H1 (cell line): ENCODE results near the gene TSFM. TPM values are rescaled to one million over a fixed set of nuclear protein-coding genes. Genes with fewer than 3 reads are reported as not detected.
A peak's percentile ranks its signal among the peaks of the same experiment; 100 is the strongest.

ENCODE experiments used
- CTCF ChIA-PET: fragments of 300-600 bp; sonication (Branson Sonifier 250); formaldehyde crosslinking; loops from one replicate; lab custom pipeline; 2021; ENCODE audit not compliant: partially characterized antibody; lab: Charles Lee
- POLR2A ChIA-PET: fragments of 300-600 bp; sonication (Branson Sonifier 250); formaldehyde crosslinking; loops from one replicate; lab custom pipeline; 2021; ENCODE audit warnings: inconsistent platforms; ENCODE audit not compliant: partially characterized antibody; lab: Charles Lee
- DNase-seq, 2 experiments: peaks; one replicate each; pipeline versions ENCODE4 v3.0.0 to v3.0.0-alpha.2; 2010 to 2022; ENCODE audit warnings: low spot score in 2 of 2, low read depth in 1 of 2, mixed read lengths in 1 of 2
- FAIRE-seq: peaks from 2 replicates; lab custom pipeline; 2011; peaks lifted over from hg19 to GRCh38; lab: Jason Lieb, UNC
- H2AFZ ChIP-seq: 2 replicates; pipeline ENCODE4 v1.8.1; 2012; ENCODE audit warnings: low read length, inconsistent platforms
- H2AK5ac ChIP-seq: 2 replicates; pipeline ENCODE4 v1.6.1; 2013; ENCODE audit warnings: low read depth, low read length
- H2BK120ac ChIP-seq: replicated peaks from 2 replicates; pipeline ENCODE3; 2013; ENCODE audit warnings: low read depth, low read length, inconsistent platforms
- H2BK12ac ChIP-seq: 2 replicates; pipeline ENCODE4 v1.6.1; 2013; ENCODE audit warnings: low read depth, low read length
- H2BK15ac ChIP-seq: 2 replicates; pipeline ENCODE4 v1.6.1; 2013; ENCODE audit warnings: low read length
- H2BK20ac ChIP-seq: 2 replicates; pipeline ENCODE4 v1.6.1; 2013; ENCODE audit warnings: low read length
- H2BK5ac ChIP-seq: 2 replicates; pipeline ENCODE4 v1.6.1; 2013; ENCODE audit warnings: low read depth, low read length
- H3K14ac ChIP-seq: 2 replicates; pipeline ENCODE4 v1.6.1; 2013; ENCODE audit warnings: inconsistent platforms; ENCODE audit not compliant: insufficient read length
- H3K18ac ChIP-seq: 2 replicates; pipeline ENCODE4 v1.6.1; 2013; ENCODE audit warnings: low read length; ENCODE audit errors: extremely low read depth
- H3K23ac ChIP-seq: 2 replicates; pipeline ENCODE4 v1.6.1; 2013; ENCODE audit warnings: inconsistent platforms; ENCODE audit not compliant: insufficient read length
- H3K23me2 ChIP-seq: 2 replicates; pipeline ENCODE4 v1.6.1; 2013; ENCODE audit warnings: low read depth, low read length
- H3K27ac ChIP-seq: 2 replicates; pipeline ENCODE4 v1.6.1; 2011; ENCODE audit warnings: low read depth, low read length, inconsistent platforms
- H3K27me3 ChIP-seq, 4 experiments: replicated peaks in 1 of 4; 1 replicate in 1 of 4; 2 replicates in 3 of 4; pipeline versions ENCODE4 v1.6.1 to v1.8.1; 2011 to 2013; ENCODE audit warnings: low read length in 3 of 4, mild to moderate bottlenecking in 3 of 4, inconsistent platforms in 2 of 4, mixed read lengths in 2 of 4, moderate library complexity in 1 of 4; ENCODE audit not compliant: control insufficient read depth in 3 of 4, insufficient read depth in 3 of 4; ENCODE audit errors: extremely low read depth in 1 of 4
- H3K36me3 ChIP-seq, 4 experiments: 2 replicates each; pipeline versions ENCODE4 v1.6.1 to v1.8.1; 2011 to 2013; ENCODE audit warnings: mild to moderate bottlenecking in 4 of 4, low read length in 3 of 4, moderate library complexity in 2 of 4, control low read depth in 1 of 4, inconsistent platforms in 1 of 4; ENCODE audit not compliant: insufficient read depth in 4 of 4, control insufficient read depth in 2 of 4
- H3K4ac ChIP-seq: replicated peaks from 2 replicates; pipeline ENCODE3; 2013; ENCODE audit warnings: low read length, low read depth, mixed read lengths, inconsistent platforms; ENCODE audit not compliant: insufficient read length
- H3K4me1 ChIP-seq, 4 experiments: replicated peaks in 1 of 4; 1 replicate in 1 of 4; 2 replicates in 3 of 4; pipeline versions ENCODE4 v1.6.1 to v1.8.1; 2011 to 2013; ENCODE audit warnings: low read length in 3 of 4, inconsistent platforms in 2 of 4, mixed read lengths in 1 of 4; ENCODE audit not compliant: insufficient read depth in 4 of 4, control insufficient read depth in 3 of 4
- H3K4me2 ChIP-seq, 2 experiments: 2 replicates each; pipeline versions ENCODE4 v1.6.1 to v1.8.1; 2011 to 2013; ENCODE audit warnings: low read depth in 2 of 2, low read length in 2 of 2, control low read depth in 1 of 2, inconsistent platforms in 1 of 2, mild to moderate bottlenecking in 1 of 2; ENCODE audit not compliant: insufficient read depth in 1 of 2
- H3K4me3 ChIP-seq, 4 experiments: fragments of 200-600, 300-600 bp in 1 of 4; sonication (generic), shearing (Covaris generic), sonication (Bioruptor Twin) in 1 of 4; 2 replicates each; pipeline versions ENCODE4 v1.5.1 to v1.8.1; 2011 to 2016; ENCODE audit warnings: low read length in 4 of 4, low read depth in 3 of 4, control low read depth in 2 of 4, inconsistent platforms in 2 of 4, mild to moderate bottlenecking in 2 of 4, mixed read lengths in 1 of 4, moderate library complexity in 1 of 4; ENCODE audit not compliant: insufficient read depth in 2 of 4; ENCODE audit errors: extremely low read depth in 1 of 4
- H3K56ac ChIP-seq: replicated peaks from 2 replicates; pipeline ENCODE3; 2013; ENCODE audit warnings: low read depth, mild to moderate bottlenecking, mixed read lengths, low read length, inconsistent platforms; ENCODE audit not compliant: insufficient read length
- H3K79me1 ChIP-seq: 2 replicates; pipeline ENCODE4 v1.6.1; 2013; ENCODE audit warnings: low read depth, low read length, control low read depth
- H3K79me2 ChIP-seq, 2 experiments: 2 replicates each; pipeline versions ENCODE4 v1.6.1 to v1.8.1; 2012 to 2013; ENCODE audit warnings: low read length in 2 of 2, mild to moderate bottlenecking in 2 of 2, inconsistent platforms in 1 of 2; ENCODE audit not compliant: insufficient read depth in 2 of 2, control insufficient read depth in 1 of 2
- H3K9ac ChIP-seq, 4 experiments: replicated peaks in 1 of 4; 1 replicate in 1 of 4; 2 replicates in 3 of 4; pipeline versions ENCODE4 v1.6.1 to v1.8.1; 2011 to 2013; ENCODE audit warnings: low read depth in 3 of 4, low read length in 3 of 4, control low read depth in 2 of 4, mild to moderate bottlenecking in 2 of 4, moderate library complexity in 2 of 4, inconsistent platforms in 1 of 4; ENCODE audit errors: extremely low read depth in 1 of 4
- H3K9me3 ChIP-seq, 2 experiments: 2 replicates each; pipeline versions ENCODE4 v1.6.1 to v1.8.1; 2012 to 2013; ENCODE audit warnings: mild to moderate bottlenecking in 2 of 2, moderate library complexity in 2 of 2, control low read depth in 1 of 2, inconsistent platforms in 1 of 2, low read depth in 1 of 2, low read length in 1 of 2, mixed read lengths in 1 of 2; ENCODE audit not compliant: insufficient read depth in 2 of 2
- H4K20me1 ChIP-seq, 2 experiments: replicated peaks in 1 of 2; 2 replicates each; pipeline versions ENCODE3 to v1.8.1; 2011 to 2013; ENCODE audit warnings: inconsistent platforms in 2 of 2, low read length in 2 of 2, mild to moderate bottlenecking in 1 of 2; ENCODE audit not compliant: insufficient read depth in 2 of 2, control insufficient read depth in 1 of 2
- H4K5ac ChIP-seq: 2 replicates; pipeline ENCODE4 v1.6.1; 2013; ENCODE audit warnings: low read length, low read depth, mixed read lengths, inconsistent platforms; ENCODE audit not compliant: insufficient read length
- H4K8ac ChIP-seq: 2 replicates; pipeline ENCODE4 v1.8.0; 2013; ENCODE audit warnings: mild to moderate bottlenecking, moderate library complexity, low read length, inconsistent platforms; ENCODE audit not compliant: insufficient read depth; ENCODE audit errors: extremely low read depth
- H4K91ac ChIP-seq: replicated peaks from 2 replicates; pipeline ENCODE3; 2013; ENCODE audit warnings: low read length, mixed read lengths, inconsistent platforms; ENCODE audit not compliant: insufficient read length
- BACH1 ChIP-seq: IDR thresholded peaks from 2 replicates; pipeline ENCODE4 v1.6.1; 2012; ENCODE audit warnings: low read length, improper control_type of control experiment
- MAFK ChIP-seq: IDR thresholded peaks from 2 replicates; pipeline ENCODE4 v1.6.1; 2012; ENCODE audit warnings: low read depth, mild to moderate bottlenecking, improper control_type of control experiment, low read length
- POLR2A ChIP-seq, 2 experiments: IDR thresholded peaks; 1 replicate in 1 of 2; 2 replicates in 1 of 2; pipeline ENCODE4 v1.6.1; 2011; ENCODE audit warnings: low read depth in 2 of 2, low read length in 2 of 2, mild to moderate bottlenecking in 2 of 2; ENCODE audit errors: control extremely low read depth in 1 of 2
- WGBS, 2 experiments: shearing (Covaris generic) in 1 of 2; methylation state at CpG; one replicate each; pipeline versions ENCODE4 v1.1.6 to v1.1.7; 2013 to 2015; ENCODE audit warnings: low lambda C conversion rate in 2 of 2, mixed read lengths in 2 of 2, inconsistent platforms in 1 of 2, low coverage in 1 of 2, missing lambda C conversion rate in 1 of 2; ENCODE audit not compliant: insufficient replicate concordance in 2 of 2, insufficient coverage in 1 of 2, insufficient read length in 1 of 2; ENCODE audit errors: extremely low coverage in 1 of 2, missing lambda C conversion rate in 1 of 2; 5-methylcytosine and 5-hydroxymethylcytosine counted together
- polyA plus RNA-seq, 7 experiments: library from polyadenylated mRNA; depleted of rRNA in 3 of 7; stranded (reverse) in 5 of 7; unstranded in 2 of 7; fragments of >200 nt in 5 of 7; fragments of 200-250 nt in 2 of 7; gene quantifications; 1 replicate in 5 of 7; 2 replicates in 1 of 7; 4 replicates in 1 of 7; pipeline versions ENCODE4 v1.2.1 to v1.2.3, GENCODE V29; 2011 to 2013; ENCODE audit warnings: missing spikeins in 2 of 7, mixed read lengths in 2 of 7
- total RNA-seq: library from RNA; stranded (reverse); fragmentation: NEBNext Ultra II Directional; extraction: Animal tissue kit (Norgen Biotek cat#: 25700); gene quantifications from 2 replicates; pipeline ENCODE4 v1.2.1, GENCODE V29; 2021

The TSFM gene
- total and polyA plus RNA-seq, 2 of the 8 experiments (the other 6 are each of a cell fraction or from before 2014, with no cell fraction given) = 17.4 to 49.8 TPM

DNA sequence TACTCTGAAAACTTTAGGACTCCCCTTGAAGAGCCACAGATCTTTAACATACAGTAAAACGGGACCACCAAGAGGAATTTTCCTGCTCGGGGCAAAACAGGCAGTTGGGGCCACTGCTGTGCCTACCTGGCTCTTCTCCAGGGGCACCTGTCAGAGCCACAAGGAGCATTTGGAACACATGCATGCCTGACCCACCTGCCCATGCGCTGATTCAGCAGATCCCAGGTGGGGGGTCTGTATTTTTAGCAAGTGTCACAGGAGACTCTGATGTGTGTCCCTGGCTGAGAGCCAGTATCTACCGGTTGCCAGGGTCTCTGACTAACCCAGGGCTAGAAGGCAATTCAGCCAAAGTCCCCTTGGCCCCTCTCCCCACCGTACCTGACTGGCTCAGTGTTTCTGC lies 57.4 kb downstream of the TSFM start:
- ChIA-PET CTCF (interaction anchor here (0.7 to 10.0 kb wide), 3 partner anchors 8 to 1804 kb away, joined by 3 to 119 read pairs (median 4); no protein-coding TSS in a partner anchor), POLR2A (interaction anchor here (0.6 to 24.2 kb wide), 4 partner anchors 16 to 557 kb away, joined by 3 to 722 read pairs (median 4); partner anchors contain the start of gene CTDSP2)
- H2BK20ac ChIP-seq = no peak overlapping the region
- H3K23me2 ChIP-seq = peaks cover 8% of the 10 kb centered on the region; the same call in 1 of the 2 replicates
- H3K27ac ChIP-seq = no peak overlapping the region
- no peak overlapping the region for H2BK15ac ChIP-seq
- no peak overlapping the region for H2AK5ac ChIP-seq
- no peak overlapping the region for H2BK5ac ChIP-seq
- H3K4ac ChIP-seq = no peak overlapping the region
- H3K27me3 ChIP-seq = no peaks in the 10 kb centered on the region
- H3K56ac ChIP-seq = no peak overlapping the region
- peaks cover 32 to 66% (median 48%) of the 10 kb centered on the region in 4 experiments for H3K4me1 ChIP-seq
- no peak overlapping the region for H3K4me3 ChIP-seq
- no peak for FAIRE-seq
- WGBS, 2 experiments = 74% methylated on average over 5 of the region's 5 CpGs; no CpG with 5 or more reads in 1 of the 2 experiments
- TF ChIP-seq MAFK = peak; percentile 63; the same call in 1 of the 2 replicates
- TF ChIP-seq BACH1 = peak; percentile 23; the same call in 1 of the 2 replicates
- no peak for TF ChIP-seq POLR2A (IDR thresholded peaks at IDR 0.05; ENCODE audit: control extremely low read depth in 1 of 2, low read depth in 2 of 2, low read length in 2 of 2)
- TF ChIP-seq, all 59 proteins: peak for 2
- Histone ChIP-seq H3K9me3 (no peaks in the 10 kb centered on the region), H3K79me2 (peaks cover 34 to 98% of the 10 kb centered on the region in 2 experiments), H4K8ac (no peak overlapping the region; the same call in 1 of the 2 replicates), H2BK120ac (no peak overlapping the region), H2BK12ac (no peak overlapping the region), H3K9ac (no peak overlapping the region), H2AFZ (no peak overlapping the region), H3K18ac (no peak overlapping the region), H3K79me1 (peaks cover 25% of the 10 kb centered on the region), H3K14ac (no peak overlapping the region), H3K23ac (no peak overlapping the region), H4K91ac (no peak overlapping the region), H4K5ac (no peak overlapping the region), H4K20me1 (peaks cover 18 to 44% of the 10 kb centered on the region in 2 experiments), H3K36me3 (no peaks in the 10 kb centered on the region), H3K4me2 (peak overlapping the region in 1 of 2 experiments; percentile 74; a peak in 1 of 4 replicates)
- DNase-seq = no peak
